ENCODE data around the gene PLK5.
"Not testable (repeated sequence)": the region's sequence is repeated elsewhere in the genome, so short reads cannot be mapped to it uniquely, and the experiment has no call there.

Gene PLK5

GRCh38 chr19:1525343-1525742 lies 1.5 kb downstream of the PLK5 start:
- no peak for DNase-seq (ENCODE audit: low read depth)

GRCh38 chr19:1526066-1526778 lies 2.3 kb downstream of the PLK5 start:
- DNase-seq (ENCODE audit: low read depth): no peak

- no peak for DNase-seq (ENCODE audit: low read depth)
These were observed 3.2 kb downstream of the PLK5 start for GRCh38 chr19:1526979-1527649.

GRCh38 chr19:1527650-1528309 lies 3.9 kb downstream of the PLK5 start:
- DNase-seq (ENCODE audit: low read depth): no peak

GRCh38 chr19:1528596-1529429 lies 4.9 kb downstream of the PLK5 start:
- no peak for DNase-seq (ENCODE audit: low read depth)

- no peak for DNase-seq (ENCODE audit: low read depth)
These were observed 5.5 kb downstream of the PLK5 start for GRCh38 chr19:1529430-1529816.

- DNase-seq (ENCODE audit: low read depth): not testable (repeated sequence)
These were observed 7.0 kb downstream of the PLK5 start for GRCh38 chr19:1530856-1531255.

- no peak for DNase-seq (ENCODE audit: low read depth)
These were observed 7.7 kb downstream of the PLK5 start for GRCh38 chr19:1531587-1531986.

GRCh38 chr19:1532003-1532402 lies 8.1 kb downstream of the PLK5 start:
- no peak for DNase-seq (ENCODE audit: low read depth)

GRCh38 chr19:1533510-1534150 lies 9.8 kb downstream of the PLK5 start:
- no peak for DNase-seq (ENCODE audit: low read depth)

- DNase-seq (ENCODE audit: low read depth): no peak
These were observed 11.1 kb downstream of the PLK5 start for GRCh38 chr19:1534972-1535371.

- DNase-seq (ENCODE audit: low read depth): not testable (repeated sequence)
These were observed 11.8 kb downstream of the PLK5 start for GRCh38 chr19:1535699-1536098.

GRCh38 chr19:1538978-1539377 lies 15.1 kb downstream of the PLK5 start:
- no peak for DNase-seq (ENCODE audit: low read depth)

- not testable (repeated sequence) for DNase-seq (ENCODE audit: low read depth)
These were observed 15.9 kb downstream of the PLK5 start for GRCh38 chr19:1539749-1540148.

- no peak for DNase-seq (ENCODE audit: low read depth)
These were observed 16.6 kb downstream of the PLK5 start for GRCh38 chr19:1540365-1540925.

- DNase-seq (ENCODE audit: low read depth): no peak
These were observed 25.6 kb downstream of the PLK5 start for GRCh38 chr19:1549332-1549945.

- DNase-seq (ENCODE audit: low read depth): no peak
These were observed 27.5 kb downstream of the PLK5 start for GRCh38 chr19:1551068-1552040.

- DNase-seq (ENCODE audit: low read depth): no peak
These were observed 29.5 kb downstream of the PLK5 start for GRCh38 chr19:1553415-1553814.

- no peak for DNase-seq (ENCODE audit: low read depth)
These were observed 31.1 kb downstream of the PLK5 start for GRCh38 chr19:1554968-1555367.

Measured in amniotic epithelial cell (primary cell).